ENCODE data around the gene SLC38A2.
A peak's percentile ranks its signal among the peaks of the same experiment; 100 is the strongest.

SLC38A2 gene

DNA sequence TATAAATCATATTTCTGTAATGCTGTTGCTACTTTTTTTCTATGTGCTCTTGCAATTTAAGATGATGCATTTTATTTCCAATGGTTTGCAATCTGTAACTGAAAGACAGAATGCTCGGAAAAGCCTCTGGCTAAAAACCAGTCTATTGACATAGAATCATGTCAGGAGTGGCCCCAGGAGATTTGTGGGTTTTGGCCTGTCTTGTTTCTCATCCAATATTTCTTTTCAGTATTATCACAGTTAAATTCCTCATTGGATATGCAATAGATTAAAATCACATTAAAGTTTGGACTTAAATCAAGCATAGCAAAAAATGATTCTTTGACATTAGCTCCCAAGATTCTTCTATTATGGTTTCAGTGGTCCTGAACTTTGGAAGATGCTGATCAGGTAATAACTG lies 19.1 kb upstream of the SLC38A2 start:
- Histone ChIP-seq H3K9me3 (ENCODE audit: low read length) (no peaks in the 10 kb centered on the region), H3K27ac (ENCODE audit: low read depth, low read length) (no peak overlapping the region), H3K36me3 (ENCODE audit: insufficient read depth, low read length) (no peaks in the 10 kb centered on the region), H3K4me1 (ENCODE audit: insufficient read depth, low read length) (peaks cover 26% of the 10 kb centered on the region), H3K9ac (ENCODE audit: low read length) (no peak overlapping the region), H3K4me3 (ENCODE audit: low read depth in 1 of 2, low read length in 2 of 2) (no peak overlapping the region), H3K27me3 (ENCODE audit: control insufficient read depth in 1 of 2, insufficient read depth in 2 of 2, low read length in 2 of 2) (no peaks in the 10 kb centered on the region)

DNA sequence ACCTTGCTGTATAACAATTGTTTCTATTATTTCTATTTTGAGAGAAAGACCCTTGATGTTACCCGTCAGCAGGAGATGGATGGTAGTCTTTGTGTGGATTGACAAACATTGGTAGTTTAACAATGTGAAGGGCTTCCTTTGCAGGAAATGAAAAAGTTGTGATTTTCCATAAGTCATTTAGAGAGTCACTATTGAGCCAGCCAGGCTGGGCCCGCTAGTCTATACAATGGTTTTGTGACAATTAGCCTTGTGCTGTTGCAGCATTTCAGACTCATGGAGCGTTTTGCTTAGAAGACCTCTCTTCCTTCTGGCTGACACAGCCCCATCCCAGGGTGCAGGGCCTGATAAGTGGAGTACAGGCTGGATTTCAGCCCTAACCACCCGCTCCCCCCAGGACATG lies 18.3 kb upstream of the SLC38A2 start:
- Histone ChIP-seq H3K9ac (ENCODE audit: low read length) (no peak overlapping the region), H3K9me3 (ENCODE audit: low read length) (no peaks in the 10 kb centered on the region), H3K4me1 (ENCODE audit: insufficient read depth, low read length) (peaks cover 34% of the 10 kb centered on the region), H3K27me3 (ENCODE audit: control insufficient read depth in 1 of 2, insufficient read depth in 2 of 2, low read length in 2 of 2) (no peaks in the 10 kb centered on the region), H3K27ac (ENCODE audit: low read depth, low read length) (peak overlapping the region; percentile 1), H3K4me3 (ENCODE audit: low read depth in 1 of 2, low read length in 2 of 2) (no peak overlapping the region), H3K36me3 (ENCODE audit: insufficient read depth, low read length) (no peaks in the 10 kb centered on the region)

DNA sequence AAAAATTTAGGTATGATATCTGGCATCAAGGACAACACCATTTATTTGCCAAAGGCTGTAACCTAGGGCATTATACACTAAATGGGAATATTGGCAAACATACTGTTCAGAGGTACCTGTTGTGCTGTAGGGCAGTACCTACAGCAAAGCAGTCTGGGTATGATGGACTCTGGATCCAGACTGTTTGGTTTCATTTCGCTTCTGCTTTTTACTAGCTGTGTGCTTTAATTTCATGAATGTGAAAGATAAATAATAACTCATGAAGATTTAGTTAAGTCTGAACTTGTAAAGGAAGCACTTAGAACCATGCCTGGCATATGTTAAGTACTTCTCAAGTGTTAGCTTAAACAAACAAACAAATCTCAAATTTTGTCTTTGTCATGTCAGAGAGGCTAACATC lies 17.7 kb upstream of the SLC38A2 start:
- H3K9ac ChIP-seq (ENCODE audit: low read length) = no peak overlapping the region
- no peaks in the 10 kb centered on the region for H3K9me3 ChIP-seq (ENCODE audit: low read length)
- peaks cover 38% of the 10 kb centered on the region for H3K4me1 ChIP-seq (ENCODE audit: insufficient read depth, low read length)
- no peaks in the 10 kb centered on the region for H3K27me3 ChIP-seq (ENCODE audit: control insufficient read depth in 1 of 2, insufficient read depth in 2 of 2, low read length in 2 of 2)
- H3K36me3 ChIP-seq (ENCODE audit: insufficient read depth, low read length) = no peaks in the 10 kb centered on the region
- H3K4me3 ChIP-seq (ENCODE audit: low read depth in 1 of 2, low read length in 2 of 2) = no peak overlapping the region
- peak overlapping the region; percentile 1 for H3K27ac ChIP-seq (ENCODE audit: low read depth, low read length)

DNA sequence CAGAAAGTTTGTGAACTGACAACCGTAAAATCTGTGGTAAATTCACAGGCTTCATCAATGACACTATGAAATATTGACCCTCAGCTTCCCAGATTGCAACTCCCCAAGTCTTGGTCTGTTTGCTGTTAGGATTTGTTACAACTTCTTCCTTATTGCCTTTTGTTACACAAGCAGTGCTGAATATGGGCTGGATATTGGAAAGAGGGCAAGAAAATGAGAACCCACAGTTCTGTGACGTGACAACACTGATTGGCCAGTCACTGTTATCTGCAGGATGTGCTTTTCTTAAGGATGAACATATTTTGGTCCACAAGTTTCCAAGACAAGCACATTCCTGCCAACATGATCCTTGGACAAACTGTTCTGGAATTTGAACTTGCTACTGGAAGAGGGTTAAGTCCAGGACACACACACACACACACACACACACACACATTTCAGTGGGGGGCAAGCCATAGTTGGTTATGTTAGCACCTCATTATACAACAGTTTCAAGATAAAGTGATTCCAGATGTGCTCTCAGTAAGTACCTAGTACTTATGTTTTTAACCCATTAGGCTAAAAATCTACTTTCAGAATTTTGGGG lies 16.6 kb upstream of the SLC38A2 start:
- Histone ChIP-seq H3K36me3 (ENCODE audit: insufficient read depth, low read length) (no peaks in the 10 kb centered on the region), H3K9ac (ENCODE audit: low read length) (no peak overlapping the region), H3K27me3 (ENCODE audit: control insufficient read depth in 1 of 2, insufficient read depth in 2 of 2, low read length in 2 of 2) (no peaks in the 10 kb centered on the region), H3K9me3 (ENCODE audit: low read length) (no peaks in the 10 kb centered on the region), H3K4me1 (ENCODE audit: insufficient read depth, low read length) (peaks cover 50% of the 10 kb centered on the region), H3K27ac (ENCODE audit: low read depth, low read length) (no peak overlapping the region), H3K4me3 (ENCODE audit: low read depth in 1 of 2, low read length in 2 of 2) (no peak overlapping the region)

DNA sequence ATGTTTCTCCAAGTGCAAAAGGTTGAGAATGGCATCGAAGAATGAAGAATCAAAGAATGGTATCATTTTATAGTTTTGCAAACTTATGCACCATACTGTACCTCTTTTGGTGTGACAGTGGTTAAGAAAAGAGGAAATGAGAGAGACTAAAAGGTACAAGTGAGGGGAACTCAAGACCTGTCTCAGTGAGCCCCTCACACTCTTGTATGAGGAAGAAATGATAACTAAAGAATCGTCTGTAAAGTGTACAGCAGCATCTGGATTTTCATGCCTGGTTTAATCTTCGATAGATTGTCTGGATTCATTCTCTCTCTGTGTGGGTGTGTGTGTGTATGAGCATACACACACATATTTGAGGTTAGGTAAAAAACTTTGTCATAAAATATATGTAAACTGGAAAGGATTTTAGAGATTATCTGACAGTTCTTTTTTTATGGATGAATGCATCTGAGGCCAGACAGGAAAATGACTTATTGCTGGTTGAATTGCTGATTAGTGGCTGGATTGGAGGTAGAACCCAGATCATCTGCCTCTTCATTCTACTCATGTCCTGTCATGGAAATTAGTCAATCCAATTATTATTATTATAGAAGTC lies 16.0 kb upstream of the SLC38A2 start:
- H3K9ac ChIP-seq (ENCODE audit: low read length) = no peak overlapping the region
- peaks cover 51% of the 10 kb centered on the region for H3K4me1 ChIP-seq (ENCODE audit: insufficient read depth, low read length)
- H3K27ac ChIP-seq (ENCODE audit: low read depth, low read length) = no peak overlapping the region
- H3K36me3 ChIP-seq (ENCODE audit: insufficient read depth, low read length) = no peaks in the 10 kb centered on the region
- no peaks in the 10 kb centered on the region for H3K27me3 ChIP-seq (ENCODE audit: control insufficient read depth in 1 of 2, insufficient read depth in 2 of 2, low read length in 2 of 2)
- H3K9me3 ChIP-seq (ENCODE audit: low read length) = no peaks in the 10 kb centered on the region
- H3K4me3 ChIP-seq (ENCODE audit: low read depth in 1 of 2, low read length in 2 of 2) = no peak overlapping the region

DNA sequence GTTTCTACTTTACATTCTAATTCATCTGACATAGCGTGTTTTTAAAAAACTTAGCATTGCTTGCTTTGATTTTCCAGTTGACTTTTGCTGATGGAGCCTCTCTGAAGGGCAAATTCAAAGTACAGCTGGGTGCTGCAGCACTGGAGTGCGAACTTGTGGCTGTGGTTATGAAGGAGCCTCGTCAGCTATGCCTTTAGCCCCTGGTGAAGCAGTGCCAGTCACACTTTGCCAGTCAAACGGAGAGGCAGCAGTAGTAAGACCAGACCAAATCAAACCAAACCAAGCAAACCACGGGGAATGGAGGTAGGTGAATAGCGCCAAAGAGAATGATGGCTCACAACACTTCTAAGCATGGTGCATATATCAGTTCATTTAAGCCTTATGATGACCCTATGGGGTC lies 15.1 kb upstream of the SLC38A2 start:
- Histone ChIP-seq H3K4me3 (ENCODE audit: low read depth in 1 of 2, low read length in 2 of 2) (no peak overlapping the region), H3K27ac (ENCODE audit: low read depth, low read length) (no peak overlapping the region), H3K4me1 (ENCODE audit: insufficient read depth, low read length) (peaks cover 52% of the 10 kb centered on the region), H3K9me3 (ENCODE audit: low read length) (no peaks in the 10 kb centered on the region), H3K27me3 (ENCODE audit: control insufficient read depth in 1 of 2, insufficient read depth in 2 of 2, low read length in 2 of 2) (no peaks in the 10 kb centered on the region), H3K9ac (ENCODE audit: low read length) (no peak overlapping the region), H3K36me3 (ENCODE audit: insufficient read depth, low read length) (no peaks in the 10 kb centered on the region)

DNA sequence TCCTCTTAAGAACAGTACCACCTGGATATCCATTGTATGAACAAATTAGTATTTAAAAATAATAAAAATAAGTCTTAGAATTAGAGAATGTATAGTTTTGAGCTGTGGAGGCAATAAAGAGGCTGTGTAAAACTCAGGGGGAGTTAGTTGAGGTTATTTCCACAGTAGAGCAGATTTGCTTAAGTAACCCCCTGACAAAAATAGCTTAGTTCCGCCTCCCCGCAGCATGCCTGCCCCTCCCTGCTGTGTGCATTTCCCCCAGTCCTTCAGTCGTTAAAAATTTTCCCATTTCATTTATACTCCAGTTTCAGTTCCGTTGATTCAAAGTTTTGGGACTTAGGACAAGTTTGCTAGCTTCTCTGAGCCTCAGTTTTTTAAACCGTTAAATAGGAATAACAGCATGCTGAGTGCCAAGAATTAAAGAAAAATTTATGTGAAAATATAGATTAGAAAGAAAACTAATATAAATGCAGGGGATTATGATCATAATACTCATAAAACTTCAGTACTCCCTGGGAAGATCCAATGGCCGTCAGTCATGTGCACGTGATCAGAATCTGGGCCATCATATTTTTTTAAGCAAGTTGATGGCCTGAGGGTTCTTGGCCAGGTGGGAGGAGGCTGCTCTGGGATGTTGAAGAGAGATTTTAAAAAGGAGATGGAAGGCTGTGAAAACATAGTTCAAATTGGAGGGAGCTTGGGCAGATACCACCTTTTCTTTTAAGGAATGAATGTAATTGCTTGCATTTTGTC lies 14.5 kb upstream of the SLC38A2 start:
- Histone ChIP-seq H3K36me3 (ENCODE audit: insufficient read depth, low read length) (no peaks in the 10 kb centered on the region), H3K4me3 (ENCODE audit: low read depth in 1 of 2, low read length in 2 of 2) (no peak overlapping the region), H3K27ac (ENCODE audit: low read depth, low read length) (peak overlapping the region; percentile 22), H3K27me3 (ENCODE audit: control insufficient read depth in 1 of 2, insufficient read depth in 2 of 2, low read length in 2 of 2) (no peaks in the 10 kb centered on the region), H3K9ac (ENCODE audit: low read length) (no peak overlapping the region), H3K9me3 (ENCODE audit: low read length) (no peaks in the 10 kb centered on the region), H3K4me1 (ENCODE audit: insufficient read depth, low read length) (peaks cover 57% of the 10 kb centered on the region)

DNA sequence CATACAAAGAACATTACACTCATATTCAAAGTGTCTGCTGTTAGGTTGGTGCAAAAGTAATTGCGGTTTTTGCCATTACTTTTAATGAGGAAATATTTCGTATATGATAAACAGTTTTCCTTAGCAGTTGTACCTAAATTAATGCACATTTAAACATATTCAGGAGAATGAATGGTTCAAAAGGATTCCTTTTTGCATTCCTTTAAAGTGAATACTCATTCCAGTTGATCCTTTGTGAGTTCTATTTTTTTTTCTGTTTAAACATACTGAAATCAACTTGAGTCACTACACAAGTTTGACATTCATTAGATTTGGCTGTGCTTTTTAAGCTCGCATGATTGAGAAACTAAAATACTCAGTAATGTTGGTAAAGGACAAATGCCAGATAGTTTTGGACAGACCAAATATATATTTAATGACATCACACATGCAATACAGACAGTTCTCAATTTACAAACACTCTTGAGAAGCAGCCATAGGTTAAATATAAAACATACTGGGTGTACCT lies 13.8 kb upstream of the SLC38A2 start:
- Histone ChIP-seq H3K4me1 (ENCODE audit: insufficient read depth, low read length) (peaks cover 57% of the 10 kb centered on the region), H3K27me3 (ENCODE audit: control insufficient read depth in 1 of 2, insufficient read depth in 2 of 2, low read length in 2 of 2) (no peaks in the 10 kb centered on the region), H3K4me3 (ENCODE audit: low read depth in 1 of 2, low read length in 2 of 2) (no peak overlapping the region), H3K27ac (ENCODE audit: low read depth, low read length) (peak overlapping the region; percentile 22), H3K9ac (ENCODE audit: low read length) (no peak overlapping the region), H3K36me3 (ENCODE audit: insufficient read depth, low read length) (no peaks in the 10 kb centered on the region), H3K9me3 (ENCODE audit: low read length) (no peaks in the 10 kb centered on the region)

DNA sequence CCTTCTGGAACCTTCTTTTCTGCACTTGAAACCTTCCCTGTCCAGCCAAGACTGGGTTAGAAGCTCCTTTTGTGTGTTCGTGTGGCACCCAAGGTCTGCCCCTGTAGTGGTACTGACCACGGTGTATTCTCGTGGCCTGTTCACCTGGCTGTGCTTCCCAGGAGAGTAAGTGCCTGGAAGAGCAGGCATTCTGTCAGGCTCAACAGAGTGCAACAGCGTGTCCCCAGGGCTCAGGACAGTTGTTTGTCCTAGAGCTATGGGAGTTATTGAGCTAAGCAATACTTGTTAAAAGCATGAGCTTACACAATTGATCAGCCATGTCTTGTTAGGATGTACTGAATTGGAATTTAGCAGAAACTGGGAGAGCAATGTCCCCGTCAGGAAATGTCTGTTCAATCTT lies 12.9 kb upstream of the SLC38A2 start:
- Histone ChIP-seq H3K9me3 (ENCODE audit: low read length) (no peaks in the 10 kb centered on the region), H3K27ac (ENCODE audit: low read depth, low read length) (peak overlapping the region; percentile 99), H3K4me3 (ENCODE audit: low read depth in 1 of 2, low read length in 2 of 2) (no peak overlapping the region), H3K9ac (ENCODE audit: low read length) (no peak overlapping the region), H3K36me3 (ENCODE audit: insufficient read depth, low read length) (no peaks in the 10 kb centered on the region), H3K27me3 (ENCODE audit: control insufficient read depth in 1 of 2, insufficient read depth in 2 of 2, low read length in 2 of 2) (no peaks in the 10 kb centered on the region), H3K4me1 (ENCODE audit: insufficient read depth, low read length) (peaks cover 57% of the 10 kb centered on the region)

DNA sequence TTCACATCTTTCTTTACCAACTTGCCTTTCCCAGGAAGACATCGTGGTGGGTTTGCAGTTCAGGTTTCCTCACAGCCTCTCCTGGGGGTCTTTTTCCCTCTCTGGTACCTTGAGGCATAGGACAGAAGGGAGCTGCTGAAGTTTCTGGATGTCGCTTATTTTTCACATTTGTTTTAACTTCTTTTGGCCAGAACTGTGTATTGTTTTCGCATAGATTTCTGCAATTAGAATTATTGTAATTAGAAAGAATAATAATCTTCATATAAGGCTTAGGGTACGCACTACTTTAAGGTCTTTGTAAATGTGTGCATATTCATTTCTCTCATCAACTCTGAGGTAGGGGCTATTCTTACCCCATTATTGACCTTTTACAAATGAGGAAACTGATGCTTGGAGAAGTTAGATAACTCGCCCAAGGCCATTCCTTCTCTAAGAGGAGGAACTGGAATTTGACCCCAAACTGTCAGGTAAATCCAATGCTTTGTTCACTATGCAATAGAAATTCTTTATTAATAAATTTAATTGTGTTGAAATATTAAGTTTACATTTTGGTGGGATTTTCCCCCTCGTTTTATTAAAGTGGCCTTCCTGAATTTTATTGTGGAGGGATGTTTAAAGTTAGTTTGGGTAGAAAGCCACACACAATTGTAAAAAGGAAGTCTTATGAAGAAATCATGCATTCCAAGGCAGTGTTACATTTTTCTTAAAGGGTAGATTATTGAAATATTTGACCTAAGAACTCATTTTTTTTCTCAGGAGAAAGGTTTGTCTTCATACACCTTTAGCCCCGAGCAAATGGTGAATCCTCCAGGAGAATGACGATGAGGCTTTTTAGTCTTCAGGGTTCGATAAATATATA lies 12.1 kb upstream of the SLC38A2 start:
- Histone ChIP-seq H3K4me3 (ENCODE audit: low read depth in 1 of 2, low read length in 2 of 2) (peak overlapping the region in 1 of 2 donors; percentile 86), H3K9ac (ENCODE audit: low read length) (peak overlapping the region; percentile 73), H3K4me1 (ENCODE audit: insufficient read depth, low read length) (peaks cover 52% of the 10 kb centered on the region), H3K36me3 (ENCODE audit: insufficient read depth, low read length) (no peaks in the 10 kb centered on the region), H3K27me3 (ENCODE audit: control insufficient read depth in 1 of 2, insufficient read depth in 2 of 2, low read length in 2 of 2) (no peaks in the 10 kb centered on the region), H3K27ac (ENCODE audit: low read depth, low read length) (peak overlapping the region; percentile 99), H3K9me3 (ENCODE audit: low read length) (no peaks in the 10 kb centered on the region)

Measured in muscle layer of colon (tissue), 2 donors.